Coronary artery (tissue), 2 donors: ENCODE data around the gene WWC1.

Experiments
- DNase-seq: peaks from one replicate; pipeline ENCODE4 v3.0.0-alpha.2; 2017; ENCODE audit warnings: low spot score
- H3K27ac ChIP-seq, 2 donors: fragments of 200-600 bp; sonication (generic); one replicate each; pipeline ENCODE4 v1.5.1; 2016 to 2019
- H3K4me3 ChIP-seq: fragments of 200-600 bp; sonication (generic); 2 replicates; pipeline ENCODE4 v1.5.1; 2016; ENCODE audit warnings: mild to moderate bottlenecking, moderate library complexity
- CTCF ChIP-seq: fragments of 200-600 bp; sonication (generic); IDR thresholded peaks from one replicate; pipeline ENCODE4 v1.5.1; 2019; ENCODE audit warnings: antibody characterized with exemption

WWC1 gene

GRCh38 chr5:168291342-168291963, at the start of gene WWC1:
WWC1 (plus strand) TSS chr5:168291645; CDS start chr5:168292153, 508 bp downstream.
- TF ChIP-seq CTCF = no peak
- Histone ChIP-seq H3K4me3 (peak within 1 kb of the TSS; percentile 69), H3K27ac (no peak within 1 kb of the TSS)
- DNase-seq = no peak

- no peak for DNase-seq
- Histone ChIP-seq H3K27ac (no peak overlapping the region), H3K4me3 (no peak overlapping the region)
- no peak for TF ChIP-seq CTCF
Measured at GRCh38 chr5:168244838-168245559, 46.4 kb upstream of the WWC1 start.

- no peak overlapping the region for H3K27ac ChIP-seq
- no peak for DNase-seq
- no peak overlapping the region for H3K4me3 ChIP-seq
- TF ChIP-seq CTCF = no peak
Measured at GRCh38 chr5:168249923-168250322, 41.5 kb upstream of the WWC1 start.

- Histone ChIP-seq H3K4me3 (no peak overlapping the region), H3K27ac (no peak overlapping the region)
- DNase-seq = no peak
- TF ChIP-seq CTCF = no peak
Measured at GRCh38 chr5:168251259-168251658, 40.2 kb upstream of the WWC1 start.

- Histone ChIP-seq H3K4me3 (no peak overlapping the region), H3K27ac (no peak overlapping the region)
- TF ChIP-seq CTCF = no peak
- no peak for DNase-seq
Measured at GRCh38 chr5:168254013-168254693, 37.3 kb upstream of the WWC1 start.

GRCh38 chr5:168260353-168261226, 30.9 kb upstream of the WWC1 start:
- TF ChIP-seq CTCF = no peak
- no peak overlapping the region for H3K4me3 ChIP-seq
- DNase-seq = no peak
- H3K27ac ChIP-seq = no peak overlapping the region
